Activated T-helper 2 cell treated with anti-CD3 and anti-CD28 coated beads, Interferon-gamma antibody, Interleukin-2, Interleukin-4, amounts not matched to agents 10 μg/mL and 5 μg/mL and 100 μg/mL, durations not matched to agents 14 hours and 24 hours and 36 hours (primary cell): ENCODE measurements around the gene TOB1. TPM values are rescaled to one million over a fixed set of nuclear protein-coding genes. Genes with fewer than 3 reads are reported as not detected.
"Not testable (repeated sequence)": the region's sequence is repeated elsewhere in the genome, so short reads cannot be mapped to it uniquely, and the experiment has no call there.

Experiments
- DNase-seq: peaks from one replicate; pipeline ENCODE4 v3.0.0; 2021; ENCODE audit warnings: low spot score
- H3K27ac Mint-ChIP-seq: one replicate; pipeline ENCODE4 v1.8.0; 2021; ENCODE audit warnings: mixed read lengths
- H3K27me3 Mint-ChIP-seq: one replicate; pipeline ENCODE4 v1.8.0; 2021; ENCODE audit warnings: low read depth, mixed read lengths
- H3K36me3 Mint-ChIP-seq: one replicate; pipeline ENCODE4 v1.8.0; 2021; ENCODE audit warnings: low read depth, mixed read lengths
- H3K4me1 Mint-ChIP-seq: one replicate; pipeline ENCODE4 v1.8.0; 2021; ENCODE audit warnings: low read depth, mixed read lengths
- H3K4me3 Mint-ChIP-seq: one replicate; pipeline ENCODE4 v1.8.0; 2021; ENCODE audit warnings: low read depth, mild to moderate bottlenecking, moderate library complexity, mixed read lengths
- H3K9me3 Mint-ChIP-seq: one replicate; pipeline ENCODE4 v1.8.0; 2021; ENCODE audit warnings: mixed read lengths
- intact Hi-C: fragments of 100-400 bp; cut with micrococcal nuclease; formaldehyde crosslinking; loops from one replicate; pipeline ENCODE4 v1.15.1; 2023
- total RNA-seq: library from RNA; stranded (reverse); gene quantifications from 2 replicates; pipeline ENCODE4 v1.2.3, GENCODE V29; 2022

TOB1 gene
- total RNA-seq, 1 donor from 2014 or later: 28.5 TPM

- Mint-ChIP-seq H3K36me3 (peaks cover 28% of the 10 kb centered on the region), H3K4me1 (peaks cover 28% of the 10 kb centered on the region), H3K9me3 (no peaks in the 10 kb centered on the region), H3K27ac (no peak overlapping the region), H3K4me3 (no peak overlapping the region), H3K27me3 (peaks cover 3% of the 10 kb centered on the region)
- no peak for DNase-seq
- intact Hi-C loops: no loop called here
These were observed 4.8 kb downstream of the TOB1 start for GRCh38 chr17:50861334-50861676.

DNA sequence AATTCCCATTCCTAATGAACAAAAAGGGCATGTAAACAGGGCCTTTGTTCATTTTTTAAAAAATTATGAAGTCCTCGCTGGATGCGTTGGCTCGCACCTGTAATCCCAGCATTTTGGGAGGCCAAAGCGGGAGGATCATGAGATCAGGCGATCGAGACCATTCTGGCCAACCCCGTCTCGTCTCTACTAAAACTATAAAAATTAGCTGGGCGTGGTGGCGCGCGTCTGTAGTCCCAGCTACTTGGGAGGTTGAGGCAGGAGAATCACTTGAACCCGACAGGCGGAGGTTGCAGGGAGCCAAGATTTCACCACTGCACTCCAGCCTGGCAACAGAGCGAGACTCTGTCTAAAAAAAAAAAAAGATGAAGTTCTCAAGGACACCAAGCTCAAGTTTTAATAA, 6.4 kb downstream of the TOB1 start:
- DNase-seq, H3K27ac Mint-ChIP-seq, H3K4me3 Mint-ChIP-seq, H3K9me3 Mint-ChIP-seq, intact Hi-C loops: not testable (repeated sequence)
- Mint-ChIP-seq H3K27me3 (peaks cover 14% of the 10 kb centered on the region), H3K36me3 (peaks cover 28% of the 10 kb centered on the region), H3K4me1 (peaks cover 23% of the 10 kb centered on the region)

GRCh38 chr17:50858486-50859225, 7.5 kb downstream of the TOB1 start:
- H3K27ac Mint-ChIP-seq: no peak overlapping the region
- no peak overlapping the region for H3K4me3 Mint-ChIP-seq
- H3K27me3 Mint-ChIP-seq: peaks cover 24% of the 10 kb centered on the region
- no peaks in the 10 kb centered on the region for H3K9me3 Mint-ChIP-seq
- peaks cover 18% of the 10 kb centered on the region for H3K4me1 Mint-ChIP-seq
- intact Hi-C loops: no loop called here
- no peak for DNase-seq
- peaks cover 20% of the 10 kb centered on the region for H3K36me3 Mint-ChIP-seq

DNA sequence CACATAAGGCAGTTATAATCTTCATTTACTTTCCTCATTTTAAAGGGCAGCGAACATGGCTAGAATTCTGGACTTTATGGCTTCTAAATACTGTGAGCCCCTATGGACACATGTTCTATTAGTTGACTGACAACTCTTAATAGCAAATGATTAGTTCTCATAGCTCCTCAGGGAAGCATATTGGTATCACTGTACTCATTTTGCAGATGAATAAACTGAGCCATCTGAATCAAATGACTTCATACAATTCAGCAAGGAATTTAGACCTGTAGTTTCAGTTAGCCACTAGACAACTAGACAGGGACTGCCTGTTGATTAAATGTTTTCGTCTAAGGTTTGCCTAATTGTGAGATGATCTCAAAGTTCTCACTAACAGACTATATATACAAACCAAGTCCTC, 9.7 kb downstream of the TOB1 start:
- no peak for DNase-seq
- no peak overlapping the region for H3K4me3 Mint-ChIP-seq
- intact Hi-C loops: no loop called here
- H3K27ac Mint-ChIP-seq: no peak overlapping the region
- peaks cover 4% of the 10 kb centered on the region for H3K36me3 Mint-ChIP-seq
- H3K27me3 Mint-ChIP-seq: peaks cover 34% of the 10 kb centered on the region
- H3K4me1 Mint-ChIP-seq: peaks cover 18% of the 10 kb centered on the region
- no peaks in the 10 kb centered on the region for H3K9me3 Mint-ChIP-seq

DNA sequence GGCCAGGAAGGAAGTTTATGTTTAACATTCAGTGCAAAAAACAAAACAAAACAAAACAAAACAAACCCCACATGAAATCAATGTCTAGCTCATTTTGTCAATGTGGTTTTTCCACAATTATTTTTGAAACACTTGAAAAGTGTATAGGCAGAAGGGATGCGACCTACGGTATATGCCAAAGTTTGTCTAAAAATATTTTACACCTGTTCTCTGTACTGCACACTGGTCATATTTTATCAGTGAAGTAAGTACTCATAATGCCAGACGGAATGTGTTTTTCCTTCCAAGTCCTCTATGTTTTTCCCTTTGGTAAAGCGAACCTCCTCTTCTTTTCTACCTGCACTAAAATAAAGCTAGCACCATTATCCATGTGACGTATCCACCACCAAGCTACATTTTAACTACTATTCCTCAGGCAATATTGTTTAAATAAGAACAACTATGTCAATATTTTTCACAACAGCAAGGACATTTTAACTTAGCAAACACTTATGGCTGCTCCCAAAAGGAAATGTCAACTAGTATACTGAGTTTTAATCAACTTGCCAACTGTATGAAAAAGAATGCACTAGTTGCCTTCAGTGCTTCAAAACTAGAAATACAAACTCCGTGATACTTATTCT, 10.3 kb downstream of the TOB1 start:
- no peak overlapping the region for H3K27ac Mint-ChIP-seq
- peaks cover 1% of the 10 kb centered on the region for H3K36me3 Mint-ChIP-seq
- peaks cover 16% of the 10 kb centered on the region for H3K4me1 Mint-ChIP-seq

DNA sequence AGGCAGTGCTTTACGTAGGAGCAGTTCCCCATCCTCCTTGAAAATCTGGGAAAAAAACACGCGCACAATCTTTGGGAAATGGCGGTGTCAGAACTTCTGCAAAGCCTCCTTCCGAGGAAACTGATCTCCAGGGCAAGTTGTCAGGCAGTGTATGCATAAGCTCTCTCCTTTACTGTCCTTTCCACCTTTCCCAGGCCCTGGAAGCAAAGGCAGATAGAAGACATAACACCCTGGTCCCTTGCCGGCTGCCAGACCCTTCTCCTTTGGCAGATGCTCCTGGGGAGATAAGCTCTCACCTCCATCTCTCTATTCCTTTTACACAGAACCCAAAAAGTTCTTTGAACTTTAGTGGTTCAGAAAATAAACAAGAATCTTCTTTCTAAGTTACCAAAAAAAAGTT, 12.4 kb downstream of the TOB1 start:
- intact Hi-C loops: no loop called here
- peaks cover 34% of the 10 kb centered on the region for H3K27me3 Mint-ChIP-seq
- no peaks in the 10 kb centered on the region for H3K36me3 Mint-ChIP-seq
- DNase-seq: no peak
- no peak overlapping the region for H3K27ac Mint-ChIP-seq
- no peak overlapping the region for H3K4me3 Mint-ChIP-seq
- H3K9me3 Mint-ChIP-seq: no peaks in the 10 kb centered on the region
- peaks cover 16% of the 10 kb centered on the region for H3K4me1 Mint-ChIP-seq

More for the DNA sequence above, 10.3 kb downstream of the TOB1 start:
- DNase-seq: no peak
- intact Hi-C loops: no loop called here
- H3K4me3 Mint-ChIP-seq: no peak overlapping the region
- H3K9me3 Mint-ChIP-seq: no peaks in the 10 kb centered on the region
- peaks cover 34% of the 10 kb centered on the region for H3K27me3 Mint-ChIP-seq

GRCh38 chr17:50853015-50853615, 13.0 kb downstream of the TOB1 start:
- no peak overlapping the region for H3K4me3 Mint-ChIP-seq

DNA sequence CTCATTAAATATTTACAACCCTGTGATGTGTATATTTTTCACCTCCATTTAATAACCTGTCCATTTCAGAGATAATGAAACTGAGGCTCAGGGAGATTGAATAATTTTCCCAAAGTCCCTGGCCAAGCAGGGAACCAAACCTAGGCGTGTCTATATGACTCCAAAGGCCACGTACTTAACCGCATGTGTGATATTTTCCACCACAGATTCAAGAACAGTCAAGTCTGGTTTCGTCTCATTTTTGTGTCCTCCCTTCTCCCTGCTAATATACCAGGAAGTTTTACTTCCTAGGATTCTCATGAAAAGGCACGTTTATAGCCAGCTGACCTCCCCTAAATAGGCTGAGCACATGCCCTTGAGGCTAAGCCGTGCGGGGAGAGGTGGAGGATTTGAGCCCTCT, 15.5 kb downstream of the TOB1 start:
- peaks cover 28% of the 10 kb centered on the region for H3K27me3 Mint-ChIP-seq
- no peaks in the 10 kb centered on the region for H3K36me3 Mint-ChIP-seq
- no peak overlapping the region for H3K27ac Mint-ChIP-seq
- intact Hi-C loops: no loop called here
- H3K4me3 Mint-ChIP-seq: no peak overlapping the region
- DNase-seq: no peak
- peaks cover 16% of the 10 kb centered on the region for H3K4me1 Mint-ChIP-seq
- H3K9me3 Mint-ChIP-seq: no peaks in the 10 kb centered on the region

More at GRCh38 chr17:50853015-50853615, 13.0 kb downstream of the TOB1 start:
- Mint-ChIP-seq H3K27me3 (peaks cover 34% of the 10 kb centered on the region), H3K4me1 (peaks cover 16% of the 10 kb centered on the region), H3K36me3 (no peaks in the 10 kb centered on the region), H3K27ac (no peak overlapping the region), H3K9me3 (no peaks in the 10 kb centered on the region)
- DNase-seq: no peak
- intact Hi-C loops: no loop called here

DNA sequence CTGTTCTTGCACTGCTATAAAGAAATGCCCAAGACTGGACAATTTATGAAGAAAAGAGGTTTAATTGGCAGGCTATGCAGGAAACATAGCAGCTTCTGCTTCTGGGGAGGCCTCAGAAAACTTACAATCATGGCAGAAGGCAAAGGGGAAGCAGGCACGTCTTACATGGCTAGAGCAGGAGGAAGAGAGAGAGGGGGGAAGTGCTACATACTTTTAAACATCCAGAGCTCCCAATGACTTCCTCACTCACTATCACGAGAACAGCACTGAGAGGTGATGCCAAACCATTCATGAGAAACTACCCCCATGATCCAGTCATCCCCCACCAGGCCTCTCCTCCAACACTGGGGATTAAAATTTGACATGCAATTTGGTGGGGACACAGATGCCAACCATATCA, 17.4 kb downstream of the TOB1 start:
- no peak overlapping the region for H3K27ac Mint-ChIP-seq
- H3K36me3 Mint-ChIP-seq: no peaks in the 10 kb centered on the region
- no peak overlapping the region for H3K4me3 Mint-ChIP-seq
- no peaks in the 10 kb centered on the region for H3K9me3 Mint-ChIP-seq
- DNase-seq: no peak
- peaks cover 11% of the 10 kb centered on the region for H3K27me3 Mint-ChIP-seq
- intact Hi-C loops: no loop called here
- peaks cover 13% of the 10 kb centered on the region for H3K4me1 Mint-ChIP-seq

DNA sequence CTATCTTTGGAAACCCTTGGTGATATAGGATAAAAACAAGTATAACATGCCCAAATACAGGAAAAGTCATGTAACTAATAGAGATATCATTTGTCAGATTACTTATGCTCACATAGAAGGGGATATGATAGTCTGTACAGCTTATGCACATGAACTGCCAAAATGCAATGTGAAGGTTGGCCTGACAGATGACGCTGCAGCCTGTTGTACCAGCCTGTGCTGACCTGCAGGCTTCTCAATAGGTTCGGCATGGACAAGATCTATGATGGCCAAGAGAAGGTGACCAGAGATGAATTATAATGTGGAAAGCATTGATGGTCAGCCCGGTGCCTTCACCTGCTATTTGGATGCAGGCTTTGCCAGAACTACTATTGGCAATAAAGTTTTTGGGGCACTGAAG, 18.1 kb downstream of the TOB1 start:
- DNase-seq: no peak
- no peak overlapping the region for H3K27ac Mint-ChIP-seq
- peaks cover 13% of the 10 kb centered on the region for H3K4me1 Mint-ChIP-seq
- no peak overlapping the region for H3K4me3 Mint-ChIP-seq
- intact Hi-C loops: no loop called here
- H3K27me3 Mint-ChIP-seq: peaks cover 5% of the 10 kb centered on the region
- no peaks in the 10 kb centered on the region for H3K9me3 Mint-ChIP-seq
- H3K36me3 Mint-ChIP-seq: no peaks in the 10 kb centered on the region

GRCh38 chr17:50847566-50847965, 18.6 kb downstream of the TOB1 start:
- H3K27ac Mint-ChIP-seq: no peak overlapping the region
- intact Hi-C loops: no loop called here
- H3K27me3 Mint-ChIP-seq: peaks cover under 1% of the 10 kb centered on the region

DNA sequence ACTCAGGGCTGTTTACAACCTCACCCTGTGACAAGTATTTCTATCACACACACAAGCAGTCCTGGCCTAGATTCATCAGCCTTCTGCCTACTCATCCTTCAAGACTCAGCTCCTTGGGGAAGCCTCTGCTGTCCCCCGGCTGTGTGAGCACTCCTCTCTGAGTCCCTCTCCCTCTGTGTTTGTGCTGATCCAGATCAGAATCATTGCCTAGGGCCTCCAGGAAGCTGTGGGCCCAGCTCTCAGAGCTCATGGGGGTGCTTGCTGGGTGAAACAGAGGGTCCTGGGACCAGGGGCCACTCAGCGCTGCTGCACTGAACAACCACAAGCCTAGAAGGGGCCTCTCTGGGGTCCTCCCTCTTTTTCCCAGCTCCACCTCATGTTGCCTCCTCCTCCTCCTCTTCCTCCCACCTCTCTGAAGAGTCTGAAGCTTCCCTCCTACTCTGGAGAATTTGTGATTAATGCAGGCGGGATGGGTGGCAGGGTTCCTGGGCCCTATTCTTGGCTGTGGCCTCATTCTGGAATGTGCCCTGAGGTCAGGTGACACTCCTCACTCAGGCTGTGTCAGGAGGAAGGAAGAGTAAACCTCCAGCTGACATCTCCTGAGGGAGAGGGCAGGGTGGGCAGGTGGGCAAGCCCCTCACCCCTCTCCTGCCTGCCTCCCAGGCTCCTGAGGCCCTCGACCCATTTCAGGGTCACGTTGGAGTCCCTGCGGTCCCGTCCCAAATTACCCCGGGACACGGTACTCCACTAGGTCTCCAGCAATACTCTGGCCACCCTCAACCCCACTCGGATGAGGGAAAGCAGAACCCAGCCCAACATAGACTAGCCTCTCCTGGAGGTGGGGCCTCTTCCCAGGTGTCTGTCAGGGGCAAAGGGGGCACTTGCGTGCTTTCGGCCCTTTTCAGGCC, 20.7 kb downstream of the TOB1 start:
- no peaks in the 10 kb centered on the region for H3K36me3 Mint-ChIP-seq
- no peak for DNase-seq
- H3K4me3 Mint-ChIP-seq: no peak overlapping the region
- intact Hi-C loops: no loop called here
- no peaks in the 10 kb centered on the region for H3K4me1 Mint-ChIP-seq
- no peaks in the 10 kb centered on the region for H3K9me3 Mint-ChIP-seq
- no peak overlapping the region for H3K27ac Mint-ChIP-seq
- H3K27me3 Mint-ChIP-seq: peaks cover 2% of the 10 kb centered on the region

More at GRCh38 chr17:50847566-50847965, 18.6 kb downstream of the TOB1 start:
- no peak overlapping the region for H3K4me3 Mint-ChIP-seq
- H3K9me3 Mint-ChIP-seq: no peaks in the 10 kb centered on the region
- DNase-seq: no peak
- H3K4me1 Mint-ChIP-seq: peaks cover 11% of the 10 kb centered on the region
- no peaks in the 10 kb centered on the region for H3K36me3 Mint-ChIP-seq
